ENCODE measurements around the gene SLC30A3. TPM values are rescaled to one million over a fixed set of nuclear protein-coding genes. Genes with fewer than 3 reads are reported as not detected.
A peak's percentile ranks its signal among the peaks of the same experiment; 100 is the strongest.

The SLC30A3 gene
- total and polyA plus RNA-seq, 2 of the 13 experiments (the other 11 are each of a cell fraction or from before 2014, with no cell fraction given): 0.38 to 0.79 TPM

DNA sequence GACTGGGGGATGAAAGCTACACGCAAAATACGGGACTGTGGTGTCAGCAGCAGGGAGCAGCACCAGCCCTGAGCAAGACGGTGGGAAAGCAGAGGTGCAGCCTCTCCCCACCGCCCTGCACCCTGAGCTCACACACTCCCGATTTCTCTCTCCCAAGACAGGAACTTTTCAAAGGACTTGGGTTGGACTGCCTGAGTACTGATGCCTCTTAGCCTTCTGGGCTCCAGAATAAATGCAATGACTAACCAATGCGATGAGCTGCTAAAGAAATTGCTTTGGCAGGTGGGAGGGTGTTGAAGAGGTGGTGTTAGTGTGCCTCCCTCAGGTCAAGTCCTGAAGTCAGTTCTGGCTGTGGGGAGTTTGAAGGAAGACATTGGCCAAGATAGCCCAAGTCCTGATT is 29.0 kb upstream of the SLC30A3 start (continued):
- TF ChIP-seq, protein P1, sequence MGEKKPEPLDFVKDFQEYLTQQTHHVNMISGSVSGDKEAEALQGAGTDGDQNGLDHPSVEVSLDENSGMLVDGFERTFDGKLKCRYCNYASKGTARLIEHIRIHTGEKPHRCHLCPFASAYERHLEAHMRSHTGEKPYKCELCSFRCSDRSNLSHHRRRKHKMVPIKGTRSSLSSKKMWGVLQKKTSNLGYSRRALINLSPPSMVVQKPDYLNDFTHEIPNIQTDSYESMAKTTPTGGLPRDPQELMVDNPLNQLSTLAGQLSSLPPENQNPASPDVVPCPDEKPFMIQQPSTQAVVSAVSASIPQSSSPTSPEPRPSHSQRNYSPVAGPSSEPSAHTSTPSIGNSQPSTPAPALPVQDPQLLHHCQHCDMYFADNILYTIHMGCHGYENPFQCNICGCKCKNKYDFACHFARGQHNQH (CRISPR knock-in tag; IDR thresholded peaks at IDR 0.05): no peak
- TF ChIP-seq, protein P2, sequence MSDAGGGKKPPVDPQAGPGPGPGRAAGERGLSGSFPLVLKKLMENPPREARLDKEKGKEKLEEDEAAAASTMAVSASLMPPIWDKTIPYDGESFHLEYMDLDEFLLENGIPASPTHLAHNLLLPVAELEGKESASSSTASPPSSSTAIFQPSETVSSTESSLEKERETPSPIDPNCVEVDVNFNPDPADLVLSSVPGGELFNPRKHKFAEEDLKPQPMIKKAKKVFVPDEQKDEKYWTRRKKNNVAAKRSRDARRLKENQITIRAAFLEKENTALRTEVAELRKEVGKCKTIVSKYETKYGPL (CRISPR knock-in tag; IDR thresholded peaks at IDR 0.05): no peak
- TF ChIP-seq, protein P3, sequence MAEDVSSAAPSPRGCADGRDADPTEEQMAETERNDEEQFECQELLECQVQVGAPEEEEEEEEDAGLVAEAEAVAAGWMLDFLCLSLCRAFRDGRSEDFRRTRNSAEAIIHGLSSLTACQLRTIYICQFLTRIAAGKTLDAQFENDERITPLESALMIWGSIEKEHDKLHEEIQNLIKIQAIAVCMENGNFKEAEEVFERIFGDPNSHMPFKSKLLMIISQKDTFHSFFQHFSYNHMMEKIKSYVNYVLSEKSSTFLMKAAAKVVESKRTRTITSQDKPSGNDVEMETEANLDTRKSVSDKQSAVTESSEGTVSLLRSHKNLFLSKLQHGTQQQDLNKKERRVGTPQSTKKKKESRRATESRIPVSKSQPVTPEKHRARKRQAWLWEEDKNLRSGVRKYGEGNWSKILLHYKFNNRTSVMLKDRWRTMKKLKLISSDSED (CRISPR knock-in tag; IDR thresholded peaks at IDR 0.05): no peak
- TF ChIP-seq, protein P4, sequence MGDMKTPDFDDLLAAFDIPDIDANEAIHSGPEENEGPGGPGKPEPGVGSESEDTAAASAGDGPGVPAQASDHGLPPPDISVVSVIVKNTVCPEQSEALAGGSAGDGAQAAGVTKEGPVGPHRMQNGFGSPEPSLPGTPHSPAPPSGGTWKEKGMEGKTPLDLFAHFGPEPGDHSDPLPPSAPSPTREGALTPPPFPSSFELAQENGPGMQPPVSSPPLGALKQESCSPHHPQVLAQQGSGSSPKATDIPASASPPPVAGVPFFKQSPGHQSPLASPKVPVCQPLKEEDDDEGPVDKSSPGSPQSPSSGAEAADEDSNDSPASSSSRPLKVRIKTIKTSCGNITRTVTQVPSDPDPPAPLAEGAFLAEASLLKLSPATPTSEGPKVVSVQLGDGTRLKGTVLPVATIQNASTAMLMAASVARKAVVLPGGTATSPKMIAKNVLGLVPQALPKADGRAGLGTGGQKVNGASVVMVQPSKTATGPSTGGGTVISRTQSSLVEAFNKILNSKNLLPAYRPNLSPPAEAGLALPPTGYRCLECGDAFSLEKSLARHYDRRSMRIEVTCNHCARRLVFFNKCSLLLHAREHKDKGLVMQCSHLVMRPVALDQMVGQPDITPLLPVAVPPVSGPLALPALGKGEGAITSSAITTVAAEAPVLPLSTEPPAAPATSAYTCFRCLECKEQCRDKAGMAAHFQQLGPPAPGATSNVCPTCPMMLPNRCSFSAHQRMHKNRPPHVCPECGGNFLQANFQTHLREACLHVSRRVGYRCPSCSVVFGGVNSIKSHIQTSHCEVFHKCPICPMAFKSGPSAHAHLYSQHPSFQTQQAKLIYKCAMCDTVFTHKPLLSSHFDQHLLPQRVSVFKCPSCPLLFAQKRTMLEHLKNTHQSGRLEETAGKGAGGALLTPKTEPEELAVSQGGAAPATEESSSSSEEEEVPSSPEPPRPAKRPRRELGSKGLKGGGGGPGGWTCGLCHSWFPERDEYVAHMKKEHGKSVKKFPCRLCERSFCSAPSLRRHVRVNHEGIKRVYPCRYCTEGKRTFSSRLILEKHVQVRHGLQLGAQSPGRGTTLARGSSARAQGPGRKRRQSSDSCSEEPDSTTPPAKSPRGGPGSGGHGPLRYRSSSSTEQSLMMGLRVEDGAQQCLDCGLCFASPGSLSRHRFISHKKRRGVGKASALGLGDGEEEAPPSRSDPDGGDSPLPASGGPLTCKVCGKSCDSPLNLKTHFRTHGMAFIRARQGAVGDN (CRISPR knock-in tag; IDR thresholded peaks at IDR 0.05): 0 out of 2 replicates have a peak, but pooled peaks have one; percentile 17
- TF ChIP-seq ASH2L (IDR thresholded peaks at IDR 0.05; ENCODE audit: insufficient read length, low read depth, low read length): no peak
- TF ChIP-seq ZNF207 (IDR thresholded peaks at IDR 0.05; ENCODE audit: borderline replicate concordance): no peak
- TF ChIP-seq ZSCAN9 (CRISPR knock-in tag; IDR thresholded peaks at IDR 0.05; ENCODE audit: borderline replicate concordance): no peak
- TF ChIP-seq ZBTB8A (CRISPR knock-in tag; IDR thresholded peaks at IDR 0.05; ENCODE audit: borderline replicate concordance, low read depth): no peak
- TF ChIP-seq ATF7-NPFF (CRISPR knock-in tag; IDR thresholded peaks at IDR 0.05; ENCODE audit: low read depth): no peak
- TF ChIP-seq ZNF3 (CRISPR knock-in tag; IDR thresholded peaks at IDR 0.05): no peak
- TF ChIP-seq, protein P5, sequence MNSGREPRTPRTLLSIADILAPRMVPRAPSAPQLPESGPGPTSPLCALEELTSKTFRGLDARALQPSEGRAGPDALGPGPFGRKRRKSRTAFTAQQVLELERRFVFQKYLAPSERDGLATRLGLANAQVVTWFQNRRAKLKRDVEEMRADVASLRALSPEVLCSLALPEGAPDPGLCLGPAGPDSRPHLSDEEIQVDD (CRISPR knock-in tag; IDR thresholded peaks at IDR 0.05; ENCODE audit: borderline replicate concordance): no peak
- TF ChIP-seq, protein P6, sequence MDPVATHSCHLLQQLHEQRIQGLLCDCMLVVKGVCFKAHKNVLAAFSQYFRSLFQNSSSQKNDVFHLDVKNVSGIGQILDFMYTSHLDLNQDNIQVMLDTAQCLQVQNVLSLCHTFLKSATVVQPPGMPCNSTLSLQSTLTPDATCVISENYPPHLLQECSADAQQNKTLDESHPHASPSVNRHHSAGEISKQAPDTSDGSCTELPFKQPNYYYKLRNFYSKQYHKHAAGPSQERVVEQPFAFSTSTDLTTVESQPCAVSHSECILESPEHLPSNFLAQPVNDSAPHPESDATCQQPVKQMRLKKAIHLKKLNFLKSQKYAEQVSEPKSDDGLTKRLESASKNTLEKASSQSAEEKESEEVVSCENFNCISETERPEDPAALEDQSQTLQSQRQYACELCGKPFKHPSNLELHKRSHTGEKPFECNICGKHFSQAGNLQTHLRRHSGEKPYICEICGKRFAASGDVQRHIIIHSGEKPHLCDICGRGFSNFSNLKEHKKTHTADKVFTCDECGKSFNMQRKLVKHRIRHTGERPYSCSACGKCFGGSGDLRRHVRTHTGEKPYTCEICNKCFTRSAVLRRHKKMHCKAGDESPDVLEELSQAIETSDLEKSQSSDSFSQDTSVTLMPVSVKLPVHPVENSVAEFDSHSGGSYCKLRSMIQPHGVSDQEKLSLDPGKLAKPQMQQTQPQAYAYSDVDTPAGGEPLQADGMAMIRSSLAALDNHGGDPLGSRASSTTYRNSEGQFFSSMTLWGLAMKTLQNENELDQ (CRISPR knock-in tag; IDR thresholded peaks at IDR 0.05; ENCODE audit: borderline replicate concordance): no peak
- no peak for TF ChIP-seq ZNF124 (CRISPR knock-in tag; IDR thresholded peaks at IDR 0.05)
- TF ChIP-seq DNMT3B (CRISPR knock-in tag; conservative IDR thresholded peaks at IDR 0.05): no peak
- TF ChIP-seq, protein P7, sequence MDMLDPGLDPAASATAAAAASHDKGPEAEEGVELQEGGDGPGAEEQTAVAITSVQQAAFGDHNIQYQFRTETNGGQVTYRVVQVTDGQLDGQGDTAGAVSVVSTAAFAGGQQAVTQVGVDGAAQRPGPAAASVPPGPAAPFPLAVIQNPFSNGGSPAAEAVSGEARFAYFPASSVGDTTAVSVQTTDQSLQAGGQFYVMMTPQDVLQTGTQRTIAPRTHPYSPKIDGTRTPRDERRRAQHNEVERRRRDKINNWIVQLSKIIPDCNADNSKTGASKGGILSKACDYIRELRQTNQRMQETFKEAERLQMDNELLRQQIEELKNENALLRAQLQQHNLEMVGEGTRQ (IDR thresholded peaks at IDR 0.05; ENCODE audit: low read depth, low read length): no peak
- TF ChIP-seq, protein P7 (CRISPR knock-in tag; IDR thresholded peaks at IDR 0.05; ENCODE audit: borderline replicate concordance): no peak
- TF ChIP-seq ZNF484 (CRISPR knock-in tag; IDR thresholded peaks at IDR 0.05; ENCODE audit: borderline replicate concordance, low read depth): no peak
- TF ChIP-seq STAG1 (CRISPR knock-in tag; IDR thresholded peaks at IDR 0.05): peak; percentile 70
